Measurements from ENCODE around the gene CCNI2. TPM values are rescaled to one million over a fixed set of nuclear protein-coding genes. Genes with fewer than 3 reads are reported as not detected.
A peak's percentile ranks its signal among the peaks of the same experiment; 100 is the strongest.

Gene CCNI2
- total and polyA plus RNA-seq, 10 of the 15 experiments (the other 5 are each of a cell fraction or from before 2014, with no cell fraction given), result 1.8 to 8.0 (median 3.2) TPM

DNA sequence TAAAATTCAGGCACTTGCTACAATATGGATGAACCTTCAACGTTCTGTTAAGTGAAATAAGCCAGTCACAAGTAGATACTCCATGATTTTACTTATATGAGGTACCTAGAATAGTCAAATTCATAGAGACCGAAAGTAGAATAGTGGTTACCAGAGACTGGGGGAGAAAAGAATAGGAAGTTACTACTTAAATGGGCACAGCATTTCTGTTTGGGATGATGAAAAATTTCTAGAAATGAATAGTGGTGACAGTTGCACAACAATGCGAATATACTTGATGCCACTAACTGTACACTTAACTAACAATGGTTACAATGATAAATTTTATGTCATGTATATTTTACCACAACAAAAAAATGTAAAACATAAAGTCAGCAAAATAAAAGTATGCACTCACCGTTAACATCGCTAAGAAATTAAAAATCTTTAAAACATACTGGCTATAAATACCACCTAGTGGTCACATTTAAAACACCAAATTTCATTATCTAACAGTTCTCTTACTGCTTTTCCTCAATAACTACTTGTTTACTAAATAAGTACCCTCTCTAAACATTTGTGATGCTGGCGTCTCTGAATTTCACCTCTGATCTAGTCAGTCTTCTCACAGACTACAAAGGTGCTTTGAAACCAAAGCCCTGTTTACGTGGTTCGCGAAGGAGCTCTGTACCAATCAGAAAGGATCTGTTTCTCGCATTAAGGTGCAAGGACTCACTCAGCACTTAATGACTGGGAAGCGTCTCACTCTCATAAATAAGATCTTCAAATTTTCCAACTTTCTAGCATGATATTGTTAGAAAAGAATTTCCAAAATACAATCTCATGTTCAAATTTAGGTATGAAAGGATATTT lies 32.5 kb upstream of the CCNI2 start:
- Histone ChIP-seq H3K9me3 (replicated peaks; ENCODE audit: control insufficient read depth, insufficient read depth, low read length) (no peaks in the 10 kb centered on the region), H2AFZ (ENCODE audit: control insufficient read depth, low read depth, low read length) (no peak overlapping the region), H3K36me3 (ENCODE audit: control insufficient read depth in 2 of 2, insufficient read depth in 2 of 2, low read length in 1 of 2) (no peaks in the 10 kb centered on the region; a peak in 2 of 4 replicates), H3K9ac (ENCODE audit: control insufficient read depth, insufficient read depth, low read length) (no peak overlapping the region), H3K27me3 (replicated peaks in 1 of 2; ENCODE audit: control insufficient read depth in 2 of 2, insufficient read depth in 2 of 2, low read length in 1 of 2) (no peaks in the 10 kb centered on the region), H3K79me2 (ENCODE audit: control insufficient read depth, insufficient read depth, low read length) (no peaks in the 10 kb centered on the region), H3K4me1 (ENCODE audit: control insufficient read depth, insufficient read depth, low read length) (no peaks in the 10 kb centered on the region), H4K20me1 (ENCODE audit: control insufficient read depth, insufficient read depth) (no peaks in the 10 kb centered on the region), H3K4me3 (no peak overlapping the region), H3K4me2 (ENCODE audit: control insufficient read depth, insufficient read depth) (no peak overlapping the region), H3K27ac (ENCODE audit: control insufficient read depth, insufficient read depth) (no peak overlapping the region)
- in situ Hi-C loops (cut with MboI), result no loop called here
- ChIA-PET POLR2A (interaction anchor here (1.3 kb wide), 2 partner anchors 26 to 53 kb away, joined by 3 read pairs; no protein-coding TSS in a partner anchor), CTCF (interaction anchor here (0.6 to 3.2 kb wide), 13 partner anchors 13 to 209 kb away, joined by 3 to 16 read pairs (median 4); no protein-coding TSS in a partner anchor), RAD21 (ENCODE audit: unreplicated experiment) (interaction anchor here (0.7 to 2.9 kb wide), 8 partner anchors 10 to 188 kb away, joined by 3 to 16 read pairs (median 3); partner anchors contain the start of gene KIF3A), SMC1A (ENCODE audit: uncharacterized antibody, unreplicated experiment) (interaction anchor here (0.8 to 4.5 kb wide), 21 partner anchors 11 to 209 kb away, joined by 3 to 33 read pairs (median 7); partner anchors contain the start of genes IL4 and KIF3A)
- intact Hi-C loops (cut with micrococcal nuclease; ENCODE audit: unreplicated experiment), result loop anchor here (5.0 kb wide), 1 partner anchor 52 kb away; no protein-coding TSS in a partner anchor
- FAIRE-seq, result no peak
- peak; percentile 64 for ATAC-seq
- BruUV-seq (replicated peaks), result no TSS peak
- 53% methylated on average over 11 of the region's 11 CpGs for WGBS (ENCODE audit: insufficient coverage, insufficient replicate concordance, low lambda C conversion rate, missing lambda C conversion rate)
- DNase-seq (ENCODE audit: low read depth, low spot score), result no peak
- TF ChIP-seq, protein P1, sequence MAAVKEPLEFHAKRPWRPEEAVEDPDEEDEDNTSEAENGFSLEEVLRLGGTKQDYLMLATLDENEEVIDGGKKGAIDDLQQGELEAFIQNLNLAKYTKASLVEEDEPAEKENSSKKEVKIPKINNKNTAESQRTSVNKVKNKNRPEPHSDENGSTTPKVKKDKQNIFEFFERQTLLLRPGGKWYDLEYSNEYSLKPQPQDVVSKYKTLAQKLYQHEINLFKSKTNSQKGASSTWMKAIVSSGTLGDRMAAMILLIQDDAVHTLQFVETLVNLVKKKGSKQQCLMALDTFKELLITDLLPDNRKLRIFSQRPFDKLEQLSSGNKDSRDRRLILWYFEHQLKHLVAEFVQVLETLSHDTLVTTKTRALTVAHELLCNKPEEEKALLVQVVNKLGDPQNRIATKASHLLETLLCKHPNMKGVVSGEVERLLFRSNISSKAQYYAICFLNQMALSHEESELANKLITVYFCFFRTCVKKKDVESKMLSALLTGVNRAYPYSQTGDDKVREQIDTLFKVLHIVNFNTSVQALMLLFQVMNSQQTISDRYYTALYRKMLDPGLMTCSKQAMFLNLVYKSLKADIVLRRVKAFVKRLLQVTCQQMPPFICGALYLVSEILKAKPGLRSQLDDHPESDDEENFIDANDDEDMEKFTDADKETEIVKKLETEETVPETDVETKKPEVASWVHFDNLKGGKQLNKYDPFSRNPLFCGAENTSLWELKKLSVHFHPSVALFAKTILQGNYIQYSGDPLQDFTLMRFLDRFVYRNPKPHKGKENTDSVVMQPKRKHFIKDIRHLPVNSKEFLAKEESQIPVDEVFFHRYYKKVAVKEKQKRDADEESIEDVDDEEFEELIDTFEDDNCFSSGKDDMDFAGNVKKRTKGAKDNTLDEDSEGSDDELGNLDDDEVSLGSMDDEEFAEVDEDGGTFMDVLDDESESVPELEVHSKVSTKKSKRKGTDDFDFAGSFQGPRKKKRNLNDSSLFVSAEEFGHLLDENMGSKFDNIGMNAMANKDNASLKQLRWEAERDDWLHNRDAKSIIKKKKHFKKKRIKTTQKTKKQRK (IDR thresholded peaks at IDR 0.05; ENCODE audit: low read depth, low read length), result no peak
- TF ChIP-seq RAD21 (IDR thresholded peaks at IDR 0.05; ENCODE audit: insufficient read depth, low read depth, low read length) (0 out of 2 replicates have a peak, but pooled peaks have one; percentile 8), JUNB (IDR thresholded peaks at IDR 0.05) (peak; percentile 33; the same call in 1 of the 2 replicates), ASH2L (IDR thresholded peaks at IDR 0.05; ENCODE audit: borderline replicate concordance, low read depth) (no peak), CEBPB (IDR thresholded peaks at IDR 0.05; ENCODE audit: borderline replicate concordance in 1 of 2, low read depth in 2 of 2, low read length in 2 of 2) (no peak), RCOR1 (conservative IDR thresholded peaks at IDR 0.05; ENCODE audit: low read depth, low read length) (no peak), NBN (IDR thresholded peaks at IDR 0.05) (no peak), RUNX3 (IDR thresholded peaks at IDR 0.05; ENCODE audit: low read length) (peak; percentile 30; the same call in 1 of the 2 replicates)
- TF ChIP-seq, protein P2, sequence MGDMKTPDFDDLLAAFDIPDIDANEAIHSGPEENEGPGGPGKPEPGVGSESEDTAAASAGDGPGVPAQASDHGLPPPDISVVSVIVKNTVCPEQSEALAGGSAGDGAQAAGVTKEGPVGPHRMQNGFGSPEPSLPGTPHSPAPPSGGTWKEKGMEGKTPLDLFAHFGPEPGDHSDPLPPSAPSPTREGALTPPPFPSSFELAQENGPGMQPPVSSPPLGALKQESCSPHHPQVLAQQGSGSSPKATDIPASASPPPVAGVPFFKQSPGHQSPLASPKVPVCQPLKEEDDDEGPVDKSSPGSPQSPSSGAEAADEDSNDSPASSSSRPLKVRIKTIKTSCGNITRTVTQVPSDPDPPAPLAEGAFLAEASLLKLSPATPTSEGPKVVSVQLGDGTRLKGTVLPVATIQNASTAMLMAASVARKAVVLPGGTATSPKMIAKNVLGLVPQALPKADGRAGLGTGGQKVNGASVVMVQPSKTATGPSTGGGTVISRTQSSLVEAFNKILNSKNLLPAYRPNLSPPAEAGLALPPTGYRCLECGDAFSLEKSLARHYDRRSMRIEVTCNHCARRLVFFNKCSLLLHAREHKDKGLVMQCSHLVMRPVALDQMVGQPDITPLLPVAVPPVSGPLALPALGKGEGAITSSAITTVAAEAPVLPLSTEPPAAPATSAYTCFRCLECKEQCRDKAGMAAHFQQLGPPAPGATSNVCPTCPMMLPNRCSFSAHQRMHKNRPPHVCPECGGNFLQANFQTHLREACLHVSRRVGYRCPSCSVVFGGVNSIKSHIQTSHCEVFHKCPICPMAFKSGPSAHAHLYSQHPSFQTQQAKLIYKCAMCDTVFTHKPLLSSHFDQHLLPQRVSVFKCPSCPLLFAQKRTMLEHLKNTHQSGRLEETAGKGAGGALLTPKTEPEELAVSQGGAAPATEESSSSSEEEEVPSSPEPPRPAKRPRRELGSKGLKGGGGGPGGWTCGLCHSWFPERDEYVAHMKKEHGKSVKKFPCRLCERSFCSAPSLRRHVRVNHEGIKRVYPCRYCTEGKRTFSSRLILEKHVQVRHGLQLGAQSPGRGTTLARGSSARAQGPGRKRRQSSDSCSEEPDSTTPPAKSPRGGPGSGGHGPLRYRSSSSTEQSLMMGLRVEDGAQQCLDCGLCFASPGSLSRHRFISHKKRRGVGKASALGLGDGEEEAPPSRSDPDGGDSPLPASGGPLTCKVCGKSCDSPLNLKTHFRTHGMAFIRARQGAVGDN (IDR thresholded peaks at IDR 0.05), result no peak
- TF ChIP-seq, protein P3, sequence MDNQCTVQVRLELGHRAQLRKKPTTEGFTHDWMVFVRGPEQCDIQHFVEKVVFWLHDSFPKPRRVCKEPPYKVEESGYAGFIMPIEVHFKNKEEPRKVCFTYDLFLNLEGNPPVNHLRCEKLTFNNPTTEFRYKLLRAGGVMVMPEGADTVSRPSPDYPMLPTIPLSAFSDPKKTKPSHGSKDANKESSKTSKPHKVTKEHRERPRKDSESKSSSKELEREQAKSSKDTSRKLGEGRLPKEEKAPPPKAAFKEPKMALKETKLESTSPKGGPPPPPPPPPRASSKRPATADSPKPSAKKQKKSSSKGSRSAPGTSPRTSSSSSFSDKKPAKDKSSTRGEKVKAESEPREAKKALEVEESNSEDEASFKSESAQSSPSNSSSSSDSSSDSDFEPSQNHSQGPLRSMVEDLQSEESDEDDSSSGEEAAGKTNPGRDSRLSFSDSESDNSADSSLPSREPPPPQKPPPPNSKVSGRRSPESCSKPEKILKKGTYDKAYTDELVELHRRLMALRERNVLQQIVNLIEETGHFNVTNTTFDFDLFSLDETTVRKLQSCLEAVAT (IDR thresholded peaks at IDR 0.05), result peak; percentile 92
- TF ChIP-seq, protein P4, sequence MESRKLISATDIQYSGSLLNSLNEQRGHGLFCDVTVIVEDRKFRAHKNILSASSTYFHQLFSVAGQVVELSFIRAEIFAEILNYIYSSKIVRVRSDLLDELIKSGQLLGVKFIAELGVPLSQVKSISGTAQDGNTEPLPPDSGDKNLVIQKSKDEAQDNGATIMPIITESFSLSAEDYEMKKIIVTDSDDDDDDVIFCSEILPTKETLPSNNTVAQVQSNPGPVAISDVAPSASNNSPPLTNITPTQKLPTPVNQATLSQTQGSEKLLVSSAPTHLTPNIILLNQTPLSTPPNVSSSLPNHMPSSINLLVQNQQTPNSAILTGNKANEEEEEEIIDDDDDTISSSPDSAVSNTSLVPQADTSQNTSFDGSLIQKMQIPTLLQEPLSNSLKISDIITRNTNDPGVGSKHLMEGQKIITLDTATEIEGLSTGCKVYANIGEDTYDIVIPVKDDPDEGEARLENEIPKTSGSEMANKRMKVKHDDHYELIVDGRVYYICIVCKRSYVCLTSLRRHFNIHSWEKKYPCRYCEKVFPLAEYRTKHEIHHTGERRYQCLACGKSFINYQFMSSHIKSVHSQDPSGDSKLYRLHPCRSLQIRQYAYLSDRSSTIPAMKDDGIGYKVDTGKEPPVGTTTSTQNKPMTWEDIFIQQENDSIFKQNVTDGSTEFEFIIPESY (IDR thresholded peaks at IDR 0.05), result peak; percentile 97
